Gastrocnemius medialis (tissue), 4 donors: Measurements from ENCODE around the gene MGRN1.

Experiments used
- CTCF ChIP-seq, 5 experiments: fragments of 450-650 bp in 3 of 5; fragments of 200-600 bp in 2 of 5; sonication (generic) in 2 of 5; IDR thresholded peaks in 4 of 5; conservative IDR thresholded peaks in 1 of 5; 1 replicate in 4 of 5; 2 replicates in 1 of 5; pipeline ENCODE4 v1.5.1; 2016 to 2019; ENCODE audit warnings: antibody characterized with exemption in 5 of 5, mild to moderate bottlenecking in 3 of 5, moderate library complexity in 3 of 5
- POLR2A ChIP-seq, 2 donors: fragments of 450-650 bp; IDR thresholded peaks; one replicate each; pipeline ENCODE4 v1.6.1; 2017; ENCODE audit warnings: antibody characterized with exemption in 2 of 2, mild to moderate bottlenecking in 2 of 2, moderate library complexity in 2 of 2

GRCh38 chr16:4702466-4702808 lies 77.8 kb downstream of the MGRN1 start:
- no peak for TF ChIP-seq POLR2A (IDR thresholded peaks at IDR 0.05)
- TF ChIP-seq CTCF (IDR thresholded peaks at IDR 0.05 in 4 of 5, conservative IDR thresholded peaks at IDR 0.05 in 1 of 5): no peak
